ENCODE data around the gene LRRC4.

DNA sequence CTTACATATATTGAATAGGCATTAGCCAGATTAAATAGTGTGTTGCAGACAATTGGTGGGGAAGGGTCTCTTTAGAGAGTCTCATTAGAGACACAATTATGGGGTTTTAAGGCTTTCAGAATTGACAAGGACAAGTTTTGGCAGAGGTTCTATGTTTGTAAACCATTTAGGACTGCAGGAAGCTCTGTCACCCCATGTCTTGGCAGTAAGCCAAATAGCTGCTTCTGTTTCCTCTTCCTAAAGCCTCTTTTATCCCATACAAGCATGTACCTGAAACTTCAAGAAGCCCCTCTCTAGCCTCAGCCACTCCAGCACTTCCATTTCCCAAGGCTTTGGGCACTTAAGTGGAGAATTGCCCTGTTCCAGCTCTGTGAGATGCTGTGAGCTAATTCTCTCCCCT is 21.8 kb upstream of the LRRC4 start:
- no peak for TF ChIP-seq GATA3 (IDR thresholded peaks at IDR 0.05; ENCODE audit: low read depth, low read length)
- TF ChIP-seq GATA2 (IDR thresholded peaks at IDR 0.05; ENCODE audit: low read depth, low read length): no peak
